Stimulated activated CD8-positive, alpha-beta memory T cell treated with anti-CD3 and anti-CD28 coated beads, Interleukin-2, amount 100 ng/mL, for 1 hour (primary cell): ENCODE results near the gene U2AF1L4.
"Not testable (repeated sequence)": the region's sequence is repeated elsewhere in the genome, so short reads cannot be mapped to it uniquely, and the experiment has no call there.

ENCODE experiments used
- DNase-seq, 2 donors: peaks; one replicate each; pipeline ENCODE4 v3.0.0-alpha.2; 2020; ENCODE audit warnings: low read depth in 2 of 2

Gene U2AF1L4

DNA sequence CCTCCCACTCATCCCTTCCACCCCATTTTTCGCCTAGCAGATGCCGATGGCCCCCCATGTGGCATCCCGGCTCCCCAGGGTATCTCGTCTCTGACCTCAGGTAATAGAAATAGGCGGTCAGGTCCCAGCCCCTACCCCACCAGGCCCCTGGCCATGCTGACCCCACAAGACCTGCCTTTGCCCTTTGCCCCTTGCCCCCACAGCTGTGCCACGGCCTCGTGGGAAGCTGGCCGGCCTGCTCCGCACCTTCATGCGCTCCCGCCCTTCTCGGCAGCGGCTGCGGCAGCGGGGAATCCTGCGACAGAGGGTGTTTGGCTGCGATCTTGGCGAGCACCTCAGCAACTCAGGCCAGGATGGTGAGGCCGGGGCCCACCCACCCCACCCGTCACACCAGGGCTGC lies 35.5 kb upstream of the U2AF1L4 start:
- no peak for DNase-seq

DNA sequence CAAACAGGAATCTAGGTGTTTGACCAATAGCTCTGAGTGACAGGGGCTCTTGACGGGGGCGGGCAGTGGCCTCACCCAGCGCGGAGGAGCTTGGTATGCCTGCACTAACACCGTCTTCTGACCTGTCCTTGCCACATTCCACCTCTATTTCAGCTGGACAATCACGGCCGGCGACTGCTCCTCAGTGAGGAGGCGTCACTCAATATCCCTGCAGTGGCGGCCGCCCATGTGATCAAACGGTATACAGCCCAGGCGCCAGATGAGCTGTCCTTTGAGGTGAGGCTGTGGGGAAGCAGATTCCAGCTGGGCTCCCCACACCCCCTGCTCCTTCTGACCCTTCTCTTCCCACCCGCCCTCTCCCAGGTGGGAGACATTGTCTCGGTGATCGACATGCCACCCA lies 34.8 kb upstream of the U2AF1L4 start:
- DNase-seq = no peak

DNA sequence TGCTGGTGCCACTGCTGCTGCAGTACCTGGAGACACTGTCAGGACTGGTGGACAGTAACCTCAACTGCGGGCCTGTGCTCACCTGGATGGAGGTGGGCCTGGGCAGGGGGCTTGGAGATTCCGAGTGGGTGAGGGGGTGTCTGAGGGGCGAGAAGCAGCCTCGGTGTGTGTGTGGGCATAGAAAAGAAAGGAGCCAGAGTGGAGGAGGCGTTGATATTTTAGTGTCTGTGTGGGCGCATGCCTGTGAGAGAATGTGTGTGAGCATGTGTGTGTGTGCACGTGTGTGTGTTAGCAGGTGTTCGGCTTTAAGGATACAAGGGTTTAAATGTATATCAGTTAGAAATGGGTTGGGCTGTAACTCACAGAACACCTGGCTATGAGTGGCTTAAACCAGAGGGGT lies 33.8 kb upstream of the U2AF1L4 start:
- no peak for DNase-seq

DNA sequence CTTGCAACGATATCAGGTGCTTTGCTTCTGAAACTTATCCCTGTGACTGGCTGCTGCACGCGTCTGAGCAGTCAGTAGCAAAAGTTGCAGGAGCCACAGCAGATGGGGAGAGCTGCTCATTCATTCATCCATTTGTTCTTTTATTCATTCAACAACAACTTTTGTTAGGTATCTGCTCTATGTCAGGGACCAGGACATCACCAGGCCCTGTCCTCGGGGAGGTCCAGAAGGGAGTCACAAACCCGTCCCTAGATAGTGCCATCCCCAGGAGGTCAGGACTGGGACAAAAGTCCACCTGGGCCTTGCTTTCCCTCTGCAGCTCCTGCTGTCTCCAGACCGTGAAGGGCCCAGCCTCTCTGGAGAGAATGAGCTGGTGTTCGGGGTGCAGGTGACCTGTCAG lies 32.7 kb upstream of the U2AF1L4 start:
- DNase-seq = no peak

DNA sequence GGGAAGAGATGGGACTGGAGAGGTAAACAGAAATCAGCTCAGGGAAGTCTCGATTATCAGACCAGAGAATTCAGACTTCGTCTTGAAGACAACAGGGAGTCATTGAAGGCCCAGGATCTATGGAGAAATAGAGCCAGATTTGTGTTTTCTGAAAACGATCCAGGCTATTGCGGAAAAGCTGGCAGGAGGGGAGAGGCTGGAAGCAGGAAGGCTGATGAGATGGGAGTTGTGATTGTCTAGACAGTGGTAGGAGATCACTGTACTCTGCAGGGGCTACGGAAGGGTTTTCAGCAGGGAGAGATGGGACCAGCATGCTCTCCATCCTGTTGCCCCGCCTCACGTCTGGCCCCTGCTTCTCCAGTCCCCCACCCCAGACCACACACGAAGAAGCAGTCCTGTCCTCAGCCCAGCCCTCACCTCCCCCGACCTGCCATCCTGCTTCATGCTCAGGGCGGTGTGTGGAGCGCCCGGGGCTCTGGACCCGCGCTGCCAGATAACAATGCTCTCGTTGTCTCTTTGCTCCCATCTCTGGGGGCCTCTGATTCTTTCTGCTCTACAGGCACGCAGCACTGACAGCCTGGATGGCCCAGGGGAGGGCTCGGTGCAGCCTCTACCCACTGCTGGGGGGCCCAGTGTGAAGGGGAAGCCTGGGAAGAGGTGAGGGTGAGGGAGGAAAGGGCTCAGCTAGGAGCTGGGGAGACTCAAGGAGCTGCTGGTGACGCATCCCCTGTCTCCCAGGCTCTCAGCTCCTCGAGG lies 32.0 kb upstream of the U2AF1L4 start:
- DNase-seq = no peak

DNA sequence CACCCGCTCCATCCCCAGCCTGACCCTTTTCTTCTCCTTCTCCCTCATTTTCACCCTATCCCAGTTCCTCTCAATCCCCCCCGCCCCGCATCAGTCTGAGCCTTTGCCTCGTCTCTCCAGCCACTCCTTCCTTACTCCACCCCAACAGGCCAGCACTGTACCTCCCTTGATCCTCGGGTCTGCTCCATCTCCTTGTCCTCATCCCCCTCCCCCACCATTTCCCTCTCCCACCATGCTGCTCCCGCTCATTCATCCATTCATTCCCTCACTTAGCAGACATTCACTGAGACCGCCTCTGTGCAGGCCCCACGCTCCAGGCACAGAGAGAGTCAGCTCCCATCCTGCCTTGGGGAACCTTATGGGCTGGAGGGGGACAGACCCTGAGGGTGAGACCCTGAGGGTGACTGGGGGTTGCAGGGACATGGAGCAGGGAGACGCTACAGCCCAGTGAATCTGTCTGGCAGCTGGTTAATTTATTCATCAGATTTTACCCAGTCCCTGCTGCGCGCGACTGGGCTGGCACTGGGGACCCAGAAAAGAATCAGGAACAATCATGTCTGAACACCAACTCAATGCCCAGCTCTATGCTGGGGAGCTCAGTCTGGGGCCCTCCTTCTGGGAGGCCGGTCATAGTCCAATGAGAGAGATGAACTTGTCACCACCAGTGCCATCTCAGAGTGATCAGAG lies 31.0 kb upstream of the U2AF1L4 start:
- no peak for DNase-seq

DNA sequence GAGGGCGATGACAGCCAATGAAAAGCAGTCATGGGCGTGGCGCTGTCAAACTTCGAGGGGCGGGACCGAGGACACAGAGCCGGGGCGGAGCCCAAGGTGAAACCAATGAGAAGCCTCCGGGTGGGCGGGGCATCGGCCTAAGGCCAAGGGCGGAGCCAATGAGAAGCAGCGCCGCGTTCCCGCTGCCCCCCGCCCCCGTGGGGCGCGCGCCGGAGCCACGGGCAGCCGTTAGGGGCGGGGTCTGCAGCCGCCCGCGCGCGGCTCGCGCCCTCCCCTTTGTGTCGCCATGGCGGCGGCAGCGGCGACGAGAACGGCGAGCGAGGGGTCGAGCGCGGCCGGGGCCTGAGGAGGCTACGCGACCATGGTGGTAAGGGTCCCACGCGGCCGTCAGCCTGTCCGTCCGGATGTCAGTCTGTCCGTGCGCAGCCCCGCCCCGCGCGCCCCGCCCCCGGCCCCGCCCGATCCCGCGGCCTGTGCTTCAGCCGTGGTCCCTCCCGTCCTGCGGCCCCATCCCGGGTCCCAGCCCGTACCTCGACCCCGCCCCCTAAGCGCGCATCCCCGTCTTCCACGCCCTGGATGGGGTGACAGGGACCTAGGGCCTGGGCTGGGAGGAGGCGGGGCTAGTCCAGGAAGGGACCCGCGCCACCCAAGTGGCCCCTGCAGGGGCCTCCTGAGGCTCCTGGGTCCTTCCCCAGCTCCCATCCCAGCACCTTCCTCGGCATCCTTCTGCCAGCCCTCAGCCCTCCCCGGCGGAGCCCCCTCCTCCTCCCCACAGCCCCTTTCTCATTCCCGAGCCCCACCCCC lies 30.3 kb upstream of the U2AF1L4 start, which contains the start of gene ARHGAP33:
ARHGAP33 (plus strand) TSS at position 267 of the 804 bp plus-strand sequence; CDS start at position 362, 95 bp downstream.
- DNase-seq = peak; percentile 96 to 99

DNA sequence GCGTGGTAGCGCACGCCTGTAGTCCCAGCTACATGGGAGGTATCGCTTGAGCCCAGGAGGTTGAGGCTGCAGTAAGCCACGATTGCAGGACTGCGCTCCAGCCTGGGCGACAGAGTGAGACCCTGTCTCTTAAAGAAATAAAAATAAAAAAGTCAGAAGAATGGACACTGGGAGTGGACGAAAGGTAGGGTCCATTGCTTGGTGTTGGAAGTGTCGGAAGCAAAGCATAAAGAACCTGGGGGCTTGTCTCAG lies 29.8 kb upstream of the U2AF1L4 start:
- DNase-seq = no peak

DNA sequence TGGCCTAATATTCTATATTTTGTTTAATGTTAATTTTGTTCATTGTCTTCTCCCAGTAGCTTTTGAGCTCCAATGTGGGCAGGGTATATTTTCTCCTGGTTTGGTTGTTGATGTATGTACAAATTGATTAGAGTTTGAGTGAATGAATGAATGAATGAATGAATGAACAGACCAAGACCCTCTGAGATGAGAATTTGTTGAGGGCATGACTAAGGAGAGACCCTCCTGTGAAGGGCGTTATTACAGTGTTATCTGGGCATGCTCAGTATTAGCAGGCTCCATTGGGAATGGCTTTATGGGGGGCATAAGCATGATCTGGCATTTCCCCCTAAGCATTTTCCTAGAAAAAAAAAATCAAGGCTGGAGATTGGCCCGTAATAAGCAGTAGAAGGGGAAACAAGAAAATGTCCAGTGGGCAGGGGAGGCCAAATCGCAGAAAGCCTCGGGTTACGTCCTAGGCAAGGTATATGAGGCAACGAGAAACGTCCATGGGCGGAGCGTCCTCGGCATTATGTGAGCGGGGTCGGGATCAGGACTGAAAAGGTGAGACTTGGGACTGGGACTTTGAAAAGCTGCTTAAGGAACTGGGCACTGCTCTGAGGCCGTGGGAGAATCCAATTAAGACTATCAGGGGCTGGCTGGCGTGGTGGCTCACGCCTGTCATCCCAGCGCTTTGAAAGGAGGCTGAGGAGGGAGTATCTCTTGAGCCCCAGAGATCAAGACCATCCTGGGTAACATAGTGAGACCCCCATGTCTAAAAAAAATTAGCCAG lies 29.2 kb upstream of the U2AF1L4 start:
- no peak for DNase-seq

DNA sequence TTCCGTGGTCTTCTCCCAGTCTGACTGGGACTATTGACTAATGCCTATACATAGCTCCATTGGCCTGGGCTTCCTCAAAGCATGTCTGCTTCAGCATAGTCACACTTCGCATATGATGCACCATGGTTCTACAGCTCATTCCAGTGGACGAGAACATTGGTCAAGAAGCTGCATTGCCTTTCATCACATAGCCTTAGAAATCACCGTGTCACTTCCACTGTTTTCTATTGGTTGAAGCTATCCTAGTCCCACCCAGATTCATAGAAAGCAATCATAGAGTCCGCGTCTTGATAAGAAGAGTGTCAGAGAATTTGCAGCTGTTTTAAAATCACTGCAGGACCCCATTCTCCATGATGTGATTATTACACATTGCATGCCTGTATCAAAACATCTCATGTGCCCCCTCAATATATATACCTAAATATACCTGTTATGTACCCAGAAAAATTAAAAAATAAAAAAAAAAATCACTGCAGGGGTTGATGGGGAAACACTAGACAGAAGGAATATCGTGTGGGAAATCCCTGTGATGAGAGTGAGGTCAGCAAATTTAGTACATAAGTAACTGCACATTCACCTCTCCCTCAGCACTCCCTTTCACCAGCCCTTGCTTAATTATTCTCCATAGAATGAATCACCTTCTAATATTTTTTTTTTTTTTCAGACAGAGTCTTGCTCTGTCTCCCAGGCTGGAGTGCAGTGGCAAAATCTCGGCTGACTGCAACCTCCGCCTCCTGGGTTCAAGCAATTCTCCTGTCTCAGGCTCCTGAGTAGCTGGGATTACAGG lies 28.0 kb upstream of the U2AF1L4 start:
- DNase-seq = no peak

DNA sequence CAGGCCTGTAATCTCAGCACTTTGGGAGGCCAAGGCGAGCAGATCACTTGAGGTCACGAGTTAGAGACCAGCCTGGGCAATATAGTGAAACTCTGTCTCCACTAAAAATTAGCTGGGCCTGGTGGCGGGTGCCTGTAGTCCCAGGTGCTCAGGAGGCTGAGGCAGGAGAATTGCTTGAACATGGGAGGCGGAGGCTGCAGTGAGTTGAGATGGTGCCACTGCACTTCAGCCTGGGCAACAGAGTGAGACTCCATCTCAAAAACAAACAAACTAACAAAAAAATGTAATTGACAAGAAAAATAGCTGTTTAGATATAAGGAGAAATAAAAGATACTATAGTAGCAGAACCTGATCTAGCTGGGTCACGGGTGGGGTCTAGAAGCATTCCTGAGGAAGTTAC lies 27.1 kb upstream of the U2AF1L4 start:
- not testable (repeated sequence) for DNase-seq

DNA sequence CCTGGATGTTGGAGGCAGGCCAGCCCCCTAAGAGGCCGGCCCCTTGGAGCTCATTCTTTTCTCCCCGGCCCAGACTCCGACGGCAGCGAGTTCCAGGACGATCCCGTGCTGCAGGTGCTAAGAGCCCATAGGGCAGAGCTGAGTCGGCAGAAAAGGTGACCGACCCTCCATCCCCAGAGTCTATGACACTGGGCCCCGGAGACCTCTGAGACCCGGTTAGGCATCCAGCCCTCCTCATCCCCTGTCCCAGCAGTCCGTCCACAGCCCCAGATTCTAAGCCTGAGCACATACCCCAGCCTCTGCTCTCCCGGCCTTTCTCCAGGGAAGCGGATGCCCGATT lies 22.8 kb upstream of the U2AF1L4 start:
- no peak for DNase-seq

DNA sequence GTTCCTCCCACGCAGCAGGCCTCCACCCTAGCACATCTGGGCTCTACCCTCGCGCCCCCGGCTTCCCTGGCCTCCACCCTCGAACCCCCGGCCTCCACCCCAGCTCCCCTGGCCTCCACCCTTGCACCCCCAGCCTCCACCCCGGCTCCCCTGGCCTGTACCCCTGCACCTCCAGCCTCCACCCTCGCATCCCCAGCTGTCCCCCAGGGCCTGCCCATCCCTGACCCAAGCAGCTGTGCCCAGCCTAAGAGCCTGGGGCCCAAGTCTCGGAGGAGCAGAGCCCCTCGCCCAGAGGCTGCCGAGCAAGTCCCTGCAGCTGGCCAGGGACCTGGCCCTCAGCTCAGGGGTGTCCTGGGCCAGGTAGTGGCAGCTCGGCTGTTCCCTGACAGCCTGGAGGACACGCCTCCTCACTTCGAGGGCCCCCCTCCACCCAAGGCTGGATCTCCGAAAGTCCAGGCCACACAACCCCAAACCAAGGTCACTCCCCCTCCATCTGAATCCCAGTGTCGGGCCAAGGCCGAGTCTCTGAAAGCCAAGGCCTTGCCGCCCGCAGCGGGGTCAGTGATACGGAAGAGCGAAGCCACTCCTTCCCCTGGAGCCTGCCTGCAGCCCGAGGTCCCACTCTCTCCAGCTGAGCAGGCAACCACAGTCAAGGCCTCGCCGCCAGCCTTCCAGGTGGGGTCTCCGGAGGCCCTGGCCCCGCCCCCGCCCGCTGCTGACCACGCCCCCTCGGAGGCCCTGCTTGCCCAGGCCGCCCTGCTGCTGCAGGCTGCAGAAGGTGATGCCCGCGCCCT lies 22.3 kb upstream of the U2AF1L4 start:
- DNase-seq = no peak

DNA sequence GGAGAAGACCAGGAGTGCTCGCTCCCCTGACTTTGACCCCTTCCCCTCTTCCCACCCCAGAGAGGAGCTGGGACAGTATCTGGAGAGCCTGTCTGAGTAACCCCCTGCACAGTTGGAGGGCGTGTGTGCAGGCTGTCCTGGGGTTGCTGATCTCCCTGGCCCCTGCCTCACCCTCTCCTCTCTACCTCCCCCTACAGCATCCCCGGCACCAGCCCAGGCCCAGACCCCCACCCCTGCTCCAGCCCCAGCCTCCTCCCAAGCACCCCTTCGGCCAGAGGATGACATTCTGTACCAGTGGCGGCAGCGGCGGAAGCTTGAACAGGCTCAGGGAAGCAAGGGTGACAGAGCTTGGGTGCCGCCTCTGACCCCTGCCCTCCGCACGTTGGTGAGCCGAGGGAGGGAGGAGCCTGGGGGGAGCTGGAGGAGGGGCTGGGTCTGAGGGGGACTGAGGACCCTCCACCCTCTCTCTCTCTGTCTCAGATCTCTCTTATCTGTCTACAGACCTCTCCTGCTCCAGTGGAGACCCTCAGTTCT lies 21.4 kb upstream of the U2AF1L4 start:
- DNase-seq = no peak

DNA sequence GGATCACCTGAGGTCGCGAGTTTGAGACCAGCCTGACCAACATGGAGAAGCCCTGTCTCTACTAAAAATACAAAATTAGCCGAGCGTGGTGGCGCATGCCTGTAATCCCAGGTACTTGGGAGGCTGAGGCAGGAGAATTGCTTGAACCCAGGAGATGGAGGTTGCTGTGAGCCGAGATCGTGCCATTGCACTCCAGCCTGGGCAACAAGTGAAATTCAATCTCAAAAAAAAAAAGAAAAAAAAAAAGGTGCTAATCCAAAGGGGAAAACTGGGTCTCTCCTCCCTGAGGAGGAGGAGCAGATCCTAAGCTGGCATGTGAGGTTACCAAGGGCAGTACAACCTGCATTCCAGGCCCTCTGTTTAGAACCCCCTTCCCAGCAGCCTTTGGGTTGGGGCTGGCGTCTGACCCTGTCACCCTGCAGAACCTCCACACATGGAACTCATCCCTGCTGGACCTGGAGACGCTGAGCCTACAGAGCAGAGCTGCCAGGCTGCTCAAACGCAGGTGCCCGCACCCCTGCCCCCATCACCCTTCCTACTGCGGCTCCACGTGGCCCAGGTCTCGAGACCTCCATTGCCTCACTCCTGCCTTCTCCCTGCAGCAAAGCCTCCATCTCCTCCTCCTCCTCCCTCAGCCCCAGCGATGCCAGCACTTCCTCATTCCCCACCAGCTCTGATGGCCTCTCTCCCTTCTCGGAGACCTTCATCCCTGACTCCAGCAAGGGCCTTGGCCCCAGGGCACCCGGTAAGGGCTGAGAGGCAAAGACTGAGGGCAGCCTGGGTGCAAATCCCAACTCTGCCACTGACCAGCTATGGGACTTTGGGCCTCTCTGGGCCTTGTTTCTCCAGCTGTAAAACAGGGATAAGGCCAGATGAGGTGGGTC lies 19.5 kb upstream of the U2AF1L4 start:
- DNase-seq = no peak

DNA sequence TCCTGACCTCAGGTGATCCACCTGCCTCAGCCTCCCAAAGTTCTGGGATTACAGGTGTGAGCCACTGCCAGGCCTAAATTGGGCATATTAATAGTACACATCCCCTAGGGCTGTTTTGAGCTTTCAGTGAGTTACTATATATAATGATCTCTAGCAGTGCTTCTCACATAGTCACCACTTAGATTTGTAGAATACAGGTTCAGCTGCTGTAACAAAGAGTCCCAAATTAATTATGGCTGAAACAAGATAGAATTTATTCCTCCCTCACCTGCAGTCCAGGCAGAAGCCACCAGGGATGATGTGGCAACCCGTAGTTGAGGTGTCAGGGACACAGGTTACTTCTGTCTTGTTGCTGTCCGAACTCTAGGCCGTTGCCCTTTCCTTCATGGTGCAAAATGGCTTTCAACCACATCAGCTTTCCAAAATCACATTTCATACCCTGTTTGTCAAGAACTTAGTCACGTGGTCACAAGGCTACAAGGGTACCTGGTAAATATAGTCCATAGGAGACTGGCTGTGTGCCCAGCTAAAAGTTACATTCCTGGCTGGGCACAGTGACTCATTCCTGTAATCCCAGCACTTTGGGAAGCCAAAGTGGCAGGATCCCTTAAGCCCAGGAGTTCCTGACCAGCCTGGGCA lies 15.6 kb upstream of the U2AF1L4 start:
- DNase-seq = no peak

DNA sequence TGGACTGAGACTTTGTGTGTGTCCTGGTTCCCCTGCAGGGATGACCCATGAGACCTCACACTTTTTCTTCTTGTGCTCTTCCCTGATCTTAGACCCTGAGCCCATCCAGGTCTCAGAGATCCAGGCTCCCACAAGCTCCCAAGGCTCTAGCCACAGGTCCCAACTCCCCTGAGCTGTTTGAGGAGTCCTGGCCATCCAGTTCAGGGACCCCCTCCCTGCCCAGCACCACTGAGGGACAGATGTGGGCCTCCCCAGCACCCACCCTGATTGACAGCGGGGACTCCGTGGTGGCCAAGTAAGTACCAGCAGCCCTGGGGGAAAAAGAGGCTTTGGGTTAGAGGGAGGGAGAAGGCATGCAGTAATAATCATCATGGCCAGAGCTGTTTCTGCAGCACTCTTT lies 14.5 kb upstream of the U2AF1L4 start:
- no peak for DNase-seq

DNA sequence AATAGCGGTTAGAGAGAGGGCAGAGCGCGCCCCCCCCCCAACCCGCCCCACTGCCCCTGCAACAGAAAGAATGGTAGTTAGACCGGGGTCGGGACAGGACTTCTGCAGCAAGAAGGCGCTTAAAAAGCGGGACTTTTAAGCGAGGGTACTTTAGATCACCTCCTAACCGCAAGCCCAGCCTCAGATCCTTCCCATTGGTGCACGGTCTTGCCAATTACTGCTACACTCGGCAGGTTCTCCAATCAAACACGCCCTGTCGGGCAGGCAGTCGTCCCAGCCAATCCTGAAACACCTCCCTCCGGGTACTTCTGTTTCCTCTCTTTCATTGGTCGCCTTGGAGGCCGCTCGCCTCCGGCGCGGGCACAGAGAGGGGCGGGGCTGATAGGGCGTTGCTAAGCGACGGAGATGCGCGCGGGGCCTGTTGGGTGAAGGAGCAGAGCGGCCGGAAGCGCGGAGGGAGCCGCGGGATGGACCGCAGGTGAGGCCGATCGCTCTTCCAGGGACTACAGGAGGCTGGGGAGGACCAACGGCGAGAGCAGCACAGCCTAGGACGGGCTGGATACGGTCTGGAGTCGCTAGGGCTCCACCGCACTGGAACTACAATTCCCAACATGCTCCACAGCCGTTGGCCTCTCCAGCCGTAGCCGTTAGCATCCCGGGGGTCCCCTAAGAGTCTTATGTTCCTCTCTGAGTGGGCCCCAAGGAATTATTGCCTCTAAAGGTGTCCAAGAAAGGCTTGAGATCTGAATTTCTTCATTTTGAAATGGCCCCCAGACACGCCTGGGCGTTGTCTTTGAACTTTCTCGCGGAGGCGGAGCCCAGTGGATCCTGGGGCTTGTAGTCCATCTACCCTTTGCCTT lies 12.8 kb upstream of the U2AF1L4 start, which contains the start of gene PROSER3:
PROSER3 (plus strand) TSS at position 428 of the 860 bp plus-strand sequence; CDS start at position 468, 40 bp downstream.
- DNase-seq = peak; percentile 94 to 96
